Measurements from ENCODE around the gene VSTM5.
"Not testable (repeated sequence)": the region's sequence is repeated elsewhere in the genome, so short reads cannot be mapped to it uniquely, and the experiment has no call there.

VSTM5 gene

GRCh38 chr11:93784935-93785360 lies 65.5 kb downstream of the VSTM5 start:
- no peak for DNase-seq

- DNase-seq, result peak; percentile 87
Observed at GRCh38 chr11:93784145-93784934, 66.1 kb downstream of the VSTM5 start, which contains the start of gene MED17. TSS of gene MED17 (plus strand) at chr11:93784282. CDS start at chr11:93784514, 232 bp downstream.

GRCh38 chr11:93783765-93784144 lies 66.7 kb downstream of the VSTM5 start:
- DNase-seq, result no peak

GRCh38 chr11:93783362-93783761 lies 67.1 kb downstream of the VSTM5 start:
- no peak for DNase-seq

GRCh38 chr11:93775289-93775688 lies 75.1 kb downstream of the VSTM5 start:
- DNase-seq, result no peak

GRCh38 chr11:93774560-93774959 lies 75.9 kb downstream of the VSTM5 start:
- not testable (repeated sequence) for DNase-seq

- DNase-seq, result no peak
Observed at GRCh38 chr11:93773601-93774200, 76.7 kb downstream of the VSTM5 start.

GRCh38 chr11:93773045-93773477 lies 77.4 kb downstream of the VSTM5 start:
- no peak for DNase-seq

GRCh38 chr11:93772123-93772522 lies 78.3 kb downstream of the VSTM5 start:
- no peak for DNase-seq

GRCh38 chr11:93770160-93770559 lies 80.3 kb downstream of the VSTM5 start:
- DNase-seq, result no peak

Data from activated CD8-positive, alpha-beta memory T cell treated with anti-CD3 and anti-CD28 coated beads, Interleukin-2, amount 50 U/mL, for 4 hours (primary cell).